ENCODE results near the gene SHISA7. TPM values are rescaled to one million over a fixed set of nuclear protein-coding genes. Genes with fewer than 3 reads are reported as not detected.

The SHISA7 gene
- polyA plus RNA-seq, result not detected

DNA sequence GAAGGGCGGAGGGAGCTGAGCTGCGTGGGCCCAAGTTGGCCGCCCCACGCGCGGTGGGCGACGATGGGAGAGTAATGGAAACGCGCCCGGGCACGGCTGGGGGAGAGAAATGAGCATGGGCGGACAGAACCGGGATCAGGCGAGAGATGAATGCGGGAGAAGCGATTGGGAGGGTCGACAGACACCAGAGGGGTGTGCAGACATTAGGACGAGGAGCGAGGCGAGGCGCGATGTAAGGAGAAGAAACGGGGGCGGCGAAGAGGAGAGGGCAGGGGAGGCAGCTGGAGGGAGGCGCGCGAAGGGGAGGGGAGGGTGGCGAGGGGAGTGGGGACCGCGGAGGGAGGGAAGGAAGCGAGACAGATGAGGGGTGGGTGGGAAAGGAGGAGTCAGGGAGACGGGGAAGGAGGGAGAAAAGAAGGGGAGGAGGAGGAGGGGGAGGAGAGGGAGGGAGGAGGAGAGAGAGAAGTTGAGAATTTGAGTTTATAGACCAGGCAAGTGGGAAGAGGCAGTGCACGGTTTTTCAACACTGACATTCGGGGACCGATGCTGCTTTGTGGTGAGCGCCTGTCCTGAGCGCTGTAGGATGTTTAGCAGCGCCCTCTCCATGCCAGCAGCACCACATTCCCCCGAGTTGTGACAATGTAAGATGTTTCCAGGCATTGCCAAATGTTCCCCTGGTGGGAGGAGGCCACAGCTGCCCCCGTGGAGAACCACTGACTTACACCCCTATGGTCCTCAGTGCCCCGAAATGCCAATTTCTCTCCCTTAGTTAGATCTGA, at the start of gene SHISA7:
SHISA7 (minus strand) TSS at position 256 of the 779 bp plus-strand sequence. CDS start 437 bp downstream, outside the sequence.
- peak within 1 kb of the TSS; percentile 39 to 87 (median 45) for H3K27ac Mint-ChIP-seq
- H3K36me3 Mint-ChIP-seq, result no peaks in the 10 kb centered on the region
- H3K4me1 Mint-ChIP-seq, result peaks cover 6 to 14% (median 10%) of the 10 kb centered on the region in 3 donors
- peaks cover 0 to 11% (median 0%) of the 10 kb centered on the region in 3 donors for H3K9me3 Mint-ChIP-seq
- peaks cover 55% of the 10 kb centered on the region for H3K27me3 Mint-ChIP-seq
- peak within 1 kb of the TSS in 2 of 4 donors; percentile 66 to 76 for H3K4me3 Mint-ChIP-seq

DNA sequence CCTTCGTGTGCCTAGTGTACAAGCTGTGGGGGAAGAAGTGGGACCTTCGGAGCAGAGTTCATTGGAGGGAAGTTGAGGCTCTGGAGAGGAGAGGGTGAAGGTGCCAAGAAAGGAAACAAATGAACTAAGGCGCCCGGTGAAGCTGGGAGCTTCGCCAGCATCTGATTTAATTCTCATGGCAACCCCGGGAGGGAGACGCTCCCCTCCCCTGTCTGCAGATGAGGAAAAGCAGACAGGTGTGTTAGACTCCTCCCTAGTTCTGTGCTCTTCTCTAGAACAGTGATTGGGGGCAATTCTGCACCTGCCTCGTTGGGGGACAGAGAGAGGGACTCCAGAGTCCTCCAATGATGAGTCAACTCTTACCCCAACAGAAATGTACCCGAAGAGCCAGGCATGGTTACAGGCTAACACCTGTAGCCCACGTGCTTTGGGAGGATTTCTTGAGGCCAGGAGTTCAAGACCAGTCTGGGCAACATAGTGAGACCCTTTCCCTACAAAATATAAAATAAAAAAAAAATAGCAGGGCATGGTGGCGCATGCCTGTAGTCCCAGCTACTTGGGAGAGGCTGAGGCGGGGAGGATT, 49.4 kb upstream of the SHISA7 start:
- H3K4me3 Mint-ChIP-seq, result no peak overlapping the region
- H3K4me1 Mint-ChIP-seq, result peaks cover 0 to 2% (median 0%) of the 10 kb centered on the region in 3 donors
- peaks cover 12% of the 10 kb centered on the region for H3K27me3 Mint-ChIP-seq
- no peak overlapping the region for H3K27ac Mint-ChIP-seq
- H3K36me3 Mint-ChIP-seq, result no peaks in the 10 kb centered on the region
- no peaks in the 10 kb centered on the region for H3K9me3 Mint-ChIP-seq

DNA sequence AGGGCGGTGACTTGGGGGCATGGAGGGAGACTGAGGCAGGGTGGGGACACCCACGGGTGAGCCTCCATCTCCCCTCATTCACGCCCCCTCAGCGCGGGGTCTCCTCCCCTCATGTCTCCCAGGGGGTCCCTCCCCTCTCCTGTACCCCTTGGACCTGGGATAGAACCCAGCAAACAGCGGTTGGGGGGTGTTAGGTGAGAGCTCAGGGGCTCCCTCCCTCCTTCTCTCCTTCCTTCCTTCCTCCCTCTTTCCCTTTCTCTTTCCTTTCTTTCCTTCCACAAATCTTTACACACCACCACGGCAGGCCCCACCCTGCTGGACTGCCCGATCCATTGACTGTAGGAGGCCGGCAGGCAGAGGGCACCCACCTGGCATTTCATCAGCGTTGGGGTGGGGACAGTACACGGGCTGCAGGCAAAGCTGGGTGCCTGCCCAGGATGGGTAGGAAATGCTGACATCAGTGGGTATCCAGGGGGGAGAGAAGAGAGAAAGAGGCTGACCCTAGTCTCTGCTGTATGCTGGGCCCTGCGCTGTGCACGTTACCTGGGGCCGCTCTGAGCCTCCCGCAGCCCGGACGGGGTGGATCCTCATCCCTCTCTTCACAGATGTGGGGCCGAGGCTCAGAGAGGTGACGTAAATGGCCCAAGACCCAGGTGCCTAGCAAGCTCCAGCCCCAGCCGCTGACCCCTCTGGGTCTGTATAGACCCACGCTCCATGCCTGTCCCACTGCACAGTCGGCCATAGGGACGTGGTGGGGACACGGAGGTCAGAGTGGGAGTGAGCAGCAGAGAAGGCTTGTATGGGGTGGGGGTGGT, 48.7 kb upstream of the SHISA7 start:
- Mint-ChIP-seq H3K36me3 (no peaks in the 10 kb centered on the region), H3K27ac (no peak overlapping the region), H3K9me3 (no peaks in the 10 kb centered on the region), H3K27me3 (peaks cover 12% of the 10 kb centered on the region), H3K4me1 (peaks cover 0 to 4% (median 0%) of the 10 kb centered on the region in 3 donors), H3K4me3 (no peak overlapping the region)

DNA sequence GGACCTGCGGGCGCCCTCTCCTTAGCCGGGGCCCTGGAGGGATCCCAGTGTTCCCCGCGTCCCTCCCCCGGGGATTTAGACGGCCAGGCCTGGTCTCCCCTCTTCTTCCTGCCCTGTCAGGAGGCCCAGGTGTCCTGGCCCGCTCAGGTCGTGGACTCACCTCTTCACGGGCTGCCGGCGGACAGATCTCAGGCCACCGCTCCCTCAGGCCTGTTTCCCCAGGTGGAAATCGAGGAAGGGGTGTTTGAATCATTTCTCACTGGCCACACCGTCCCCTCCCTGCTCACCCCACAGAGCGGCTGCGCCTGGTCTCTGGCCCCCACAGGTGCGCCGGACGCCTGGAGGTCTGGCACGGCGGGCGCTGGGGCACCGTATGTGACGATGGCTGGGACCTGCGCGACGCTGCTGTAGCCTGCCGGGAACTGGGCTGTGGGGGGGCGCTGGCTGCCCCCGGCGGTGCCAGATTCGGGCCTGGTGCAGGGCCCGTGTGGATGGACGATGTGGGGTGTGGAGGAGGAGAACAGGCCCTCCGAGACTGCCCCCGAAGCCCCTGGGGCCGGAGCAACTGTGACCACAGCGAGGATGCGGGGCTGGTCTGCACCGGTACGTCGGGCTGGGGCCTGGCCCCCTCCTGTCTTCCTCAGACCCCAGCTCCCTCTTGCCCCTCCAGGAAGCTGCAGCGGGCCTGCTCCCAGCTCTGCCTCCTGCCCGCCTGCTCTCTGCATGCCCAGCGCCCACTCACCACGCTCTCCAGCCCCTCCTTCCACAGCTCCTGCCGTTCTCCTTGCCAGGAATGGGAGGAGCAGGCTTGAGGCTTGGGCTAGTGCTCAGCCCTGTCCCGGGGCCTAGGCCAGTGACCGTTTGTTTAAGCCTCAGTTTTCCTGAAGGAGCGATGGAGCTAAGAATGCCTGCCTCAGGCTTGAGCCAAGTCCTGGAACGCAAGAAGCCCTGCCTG, 47.7 kb upstream of the SHISA7 start:
- Mint-ChIP-seq H3K36me3 (no peaks in the 10 kb centered on the region), H3K4me1 (peaks cover 0 to 6% (median 1%) of the 10 kb centered on the region in 3 donors), H3K27me3 (peaks cover 12% of the 10 kb centered on the region), H3K9me3 (no peaks in the 10 kb centered on the region), H3K4me3 (no peak overlapping the region), H3K27ac (no peak overlapping the region)

DNA sequence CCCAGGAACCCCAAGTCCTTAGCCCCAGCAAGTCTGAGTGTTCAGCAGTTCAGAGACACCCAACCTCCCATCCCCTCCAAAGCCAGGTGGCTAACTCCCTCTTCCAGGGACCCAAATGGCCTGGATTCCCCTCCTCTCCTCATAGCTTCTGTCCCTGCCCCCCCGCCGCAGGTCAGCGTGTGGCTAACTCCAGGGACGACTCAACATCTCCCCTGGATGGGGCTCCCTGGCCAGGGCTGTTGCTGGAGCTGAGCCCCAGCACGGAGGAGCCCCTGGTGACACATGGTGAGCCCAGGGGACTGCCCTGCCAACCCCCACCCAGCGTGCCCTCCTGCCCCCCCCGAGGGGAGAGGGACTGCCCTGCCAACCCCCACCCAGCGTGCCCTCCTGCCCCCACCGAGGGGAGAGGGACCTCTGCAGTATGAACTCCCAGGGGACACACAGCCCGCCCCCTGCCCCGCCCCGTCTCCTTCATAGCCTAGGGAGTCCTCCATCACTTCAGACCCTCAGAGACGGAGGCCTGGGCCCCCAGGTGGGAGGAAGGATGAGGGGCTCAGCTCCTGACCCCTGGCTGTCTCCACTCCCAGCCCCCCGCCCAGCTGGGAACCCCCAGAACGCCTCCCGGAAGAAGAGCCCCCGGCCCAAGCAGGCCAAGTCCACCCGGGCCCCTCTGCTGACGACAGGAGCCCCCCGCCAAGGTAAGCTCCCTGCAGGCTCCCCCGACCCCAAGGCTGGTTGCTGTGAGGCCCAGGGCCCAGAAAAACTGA, 46.8 kb upstream of the SHISA7 start:
- peaks cover 0 to 6% (median 1%) of the 10 kb centered on the region in 3 donors for H3K4me1 Mint-ChIP-seq
- H3K9me3 Mint-ChIP-seq, result no peaks in the 10 kb centered on the region
- H3K27me3 Mint-ChIP-seq, result peaks cover 11% of the 10 kb centered on the region
- no peaks in the 10 kb centered on the region for H3K36me3 Mint-ChIP-seq
- H3K4me3 Mint-ChIP-seq, result no peak overlapping the region
- H3K27ac Mint-ChIP-seq, result no peak overlapping the region

DNA sequence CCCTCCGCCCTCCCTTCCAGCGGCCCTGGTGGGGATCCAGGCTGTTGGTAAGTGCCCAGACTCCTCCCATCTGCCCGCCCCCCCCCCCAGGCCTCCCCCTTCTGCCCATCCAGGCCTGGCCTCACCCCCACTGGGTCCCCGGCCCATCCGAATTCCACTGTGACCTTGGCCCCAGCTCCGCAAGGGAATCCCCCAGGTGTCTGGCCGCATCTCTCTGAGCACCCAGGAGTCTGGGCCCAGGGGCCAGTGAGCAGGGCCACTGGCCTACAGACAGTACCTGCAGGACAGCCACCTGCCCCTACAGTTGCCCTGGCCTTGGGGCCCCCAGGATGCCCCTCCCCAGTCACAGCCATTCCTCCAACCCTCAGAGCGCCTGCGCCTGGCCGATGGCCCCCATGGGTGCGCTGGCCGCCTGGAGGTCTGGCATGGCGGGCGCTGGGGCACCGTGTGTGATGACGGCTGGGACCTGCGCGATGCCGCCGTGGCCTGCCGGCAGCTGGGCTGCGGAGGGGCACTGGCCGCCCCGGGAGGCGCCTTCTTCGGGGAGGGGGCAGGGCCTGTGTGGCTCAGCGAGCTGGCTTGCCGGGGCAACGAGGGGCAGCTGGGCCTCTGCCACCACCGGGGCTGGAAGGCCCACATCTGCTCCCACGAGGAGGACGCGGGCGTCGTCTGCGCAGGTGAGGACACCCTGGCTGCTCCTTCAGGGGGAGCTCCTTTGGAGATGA, 46.0 kb upstream of the SHISA7 start:
- Mint-ChIP-seq H3K27ac (no peak overlapping the region), H3K4me1 (peaks cover 0 to 6% (median 1%) of the 10 kb centered on the region in 3 donors), H3K4me3 (no peak overlapping the region), H3K36me3 (no peaks in the 10 kb centered on the region), H3K27me3 (peaks cover 9% of the 10 kb centered on the region), H3K9me3 (no peaks in the 10 kb centered on the region)

DNA sequence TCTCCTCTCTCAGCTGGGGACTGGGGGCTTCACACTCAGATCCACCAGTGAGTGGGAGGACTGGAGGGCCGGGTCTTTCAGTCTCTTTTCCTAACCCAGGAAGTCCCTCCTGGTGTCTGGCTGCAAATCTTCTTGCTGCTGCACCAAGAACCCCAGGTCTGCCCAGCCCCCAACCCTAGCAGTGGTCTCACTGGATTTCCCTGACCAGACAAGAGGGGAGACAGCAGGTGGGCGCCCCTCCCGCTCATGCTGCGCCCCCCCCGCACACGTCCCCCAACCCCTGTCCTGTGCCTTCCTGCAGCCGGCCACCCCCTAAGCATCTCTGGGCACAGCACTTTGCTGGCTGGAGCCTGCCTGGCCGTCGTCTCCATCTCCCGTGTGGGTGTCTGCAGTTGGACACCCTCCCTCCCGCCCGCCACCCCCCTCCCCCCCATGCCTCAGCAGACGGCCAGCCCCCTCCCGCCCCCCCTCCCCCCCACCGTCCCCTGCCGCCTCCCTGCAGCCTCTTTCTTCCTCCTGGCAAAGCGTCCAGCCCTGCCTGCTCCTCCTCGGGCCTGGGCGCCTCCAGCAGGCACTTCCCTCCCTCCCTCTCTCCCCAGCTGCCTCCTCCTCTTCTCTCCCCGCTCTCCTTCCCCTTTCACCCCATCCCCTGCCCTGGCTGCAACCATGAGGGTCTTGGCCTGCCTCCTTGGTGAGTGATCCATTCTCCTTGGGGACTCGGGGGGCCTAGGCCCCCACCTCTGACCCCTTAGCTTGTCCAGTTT, 45.0 kb upstream of the SHISA7 start, which contains the start of gene SSC5D:
SSC5D (plus strand) TSS at position 513 of the 764 bp plus-strand sequence; CDS start at position 667, 154 bp downstream.
- no peaks in the 10 kb centered on the region for H3K36me3 Mint-ChIP-seq
- peaks cover 7% of the 10 kb centered on the region for H3K27me3 Mint-ChIP-seq
- peak within 1 kb of the TSS in 2 of 3 donors; percentile 59 to 67 for H3K27ac Mint-ChIP-seq
- peak within 1 kb of the TSS in 3 of 4 donors; percentile 13 to 65 (median 40) for H3K4me3 Mint-ChIP-seq
- peaks cover 0 to 6% (median 1%) of the 10 kb centered on the region in 3 donors for H3K4me1 Mint-ChIP-seq
- no peaks in the 10 kb centered on the region for H3K9me3 Mint-ChIP-seq

DNA sequence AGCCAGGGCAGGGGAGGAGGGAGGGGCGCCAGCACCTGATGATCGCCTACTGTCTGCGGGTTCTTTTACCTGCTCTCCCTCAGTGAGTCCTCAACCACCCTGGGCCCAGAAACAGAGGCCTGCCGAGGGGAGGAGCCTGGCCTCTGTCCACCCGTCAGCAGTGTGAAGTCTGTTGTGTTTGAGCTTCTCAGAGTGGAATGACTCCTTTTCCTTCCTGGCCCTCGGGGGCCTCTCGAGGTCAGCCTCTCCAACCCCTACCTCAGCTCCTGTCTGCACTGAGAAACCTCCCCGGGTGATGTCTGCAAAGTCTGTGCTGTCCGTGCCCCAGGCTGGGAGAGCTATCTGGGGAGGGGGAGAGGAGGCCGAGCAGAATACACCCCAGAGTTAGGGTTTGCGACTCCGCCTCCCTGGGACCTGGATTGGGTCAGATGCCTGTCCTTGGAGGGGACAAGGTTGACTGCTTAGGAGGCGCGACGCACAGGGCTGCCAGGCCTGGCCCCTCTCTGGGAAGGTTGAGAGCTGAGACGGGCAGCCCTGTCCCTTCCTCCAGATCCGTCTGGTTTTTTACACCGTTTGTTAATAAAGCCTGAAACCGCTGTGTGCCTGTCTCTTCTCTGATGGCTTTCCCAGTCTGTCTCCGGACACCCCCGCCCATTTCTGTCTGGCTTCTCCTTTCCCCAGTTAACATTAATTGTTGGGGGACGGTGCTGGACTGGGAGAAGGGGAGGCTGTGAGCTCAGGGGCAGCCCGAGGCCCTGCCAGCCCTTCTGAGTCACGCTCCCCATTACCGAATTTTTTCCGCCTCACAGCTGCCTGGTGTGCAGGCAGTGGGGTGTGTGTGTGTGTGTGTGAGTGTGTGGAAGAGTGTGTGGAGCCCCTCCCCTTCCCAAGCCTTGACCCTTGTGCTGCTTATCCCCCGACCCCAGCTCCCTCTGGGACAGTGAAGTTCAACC, 44.1 kb upstream of the SHISA7 start:
- H3K27ac Mint-ChIP-seq, result peak overlapping the region in 2 of 3 donors; percentile 59 to 67
- no peaks in the 10 kb centered on the region for H3K36me3 Mint-ChIP-seq
- peak overlapping the region in 3 of 4 donors; percentile 13 to 47 (median 40) for H3K4me3 Mint-ChIP-seq
- no peaks in the 10 kb centered on the region for H3K9me3 Mint-ChIP-seq
- H3K27me3 Mint-ChIP-seq, result peaks cover 4% of the 10 kb centered on the region
- peaks cover 0 to 6% (median 1%) of the 10 kb centered on the region in 3 donors for H3K4me1 Mint-ChIP-seq

DNA sequence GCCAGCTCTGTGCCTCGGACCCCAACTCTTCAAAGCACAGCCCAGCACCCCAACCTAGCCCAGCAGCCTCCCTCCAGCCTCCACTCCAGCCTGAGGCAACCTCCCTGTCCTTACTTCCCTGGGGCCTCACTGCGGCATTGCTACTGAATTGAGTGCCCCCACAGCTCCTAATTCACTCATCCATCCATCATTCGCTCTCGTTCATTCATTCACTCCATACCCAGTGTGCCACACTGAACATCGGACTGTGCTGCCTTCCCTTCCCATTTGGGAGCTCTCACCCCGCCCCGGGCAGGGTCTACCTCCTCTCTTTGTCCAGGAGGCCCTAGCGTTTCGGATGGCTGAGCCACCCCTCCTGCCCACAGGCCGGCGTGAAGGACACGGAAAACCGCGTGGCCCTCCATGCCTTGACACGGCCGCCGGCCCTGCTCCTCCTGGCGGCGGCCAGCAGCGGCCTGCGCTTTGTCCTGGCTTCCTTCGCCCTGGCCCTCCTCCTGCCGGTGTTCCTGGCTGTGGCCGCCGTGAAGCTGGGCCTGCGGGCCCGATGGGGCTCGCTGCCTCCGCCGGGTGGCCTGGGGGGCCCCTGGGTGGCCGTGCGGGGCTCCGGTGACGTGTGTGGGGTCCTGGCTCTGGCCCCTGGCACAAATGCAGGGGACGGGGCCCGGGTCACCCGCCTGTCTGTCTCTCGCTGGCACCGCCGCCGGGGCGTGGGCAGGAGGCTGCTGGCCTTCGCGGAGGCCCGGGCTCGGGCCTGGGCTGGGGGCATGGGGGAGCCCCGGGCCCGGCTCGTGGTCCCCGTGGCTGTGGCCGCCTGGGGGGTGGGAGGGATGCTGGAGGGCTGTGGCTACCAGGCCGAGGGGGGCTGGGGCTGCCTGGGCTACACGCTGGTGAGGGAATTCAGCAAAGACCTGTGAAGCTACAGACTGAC, 43.2 kb upstream of the SHISA7 start:
- H3K27me3 Mint-ChIP-seq, result no peaks in the 10 kb centered on the region
- H3K36me3 Mint-ChIP-seq, result peaks cover 2% of the 10 kb centered on the region
- peaks cover 0 to 6% (median 1%) of the 10 kb centered on the region in 3 donors for H3K4me1 Mint-ChIP-seq
- peak overlapping the region; percentile 65 to 94 (median 88) for H3K27ac Mint-ChIP-seq
- H3K4me3 Mint-ChIP-seq, result peak overlapping the region; percentile 57 to 85 (median 73)
- no peaks in the 10 kb centered on the region for H3K9me3 Mint-ChIP-seq

DNA sequence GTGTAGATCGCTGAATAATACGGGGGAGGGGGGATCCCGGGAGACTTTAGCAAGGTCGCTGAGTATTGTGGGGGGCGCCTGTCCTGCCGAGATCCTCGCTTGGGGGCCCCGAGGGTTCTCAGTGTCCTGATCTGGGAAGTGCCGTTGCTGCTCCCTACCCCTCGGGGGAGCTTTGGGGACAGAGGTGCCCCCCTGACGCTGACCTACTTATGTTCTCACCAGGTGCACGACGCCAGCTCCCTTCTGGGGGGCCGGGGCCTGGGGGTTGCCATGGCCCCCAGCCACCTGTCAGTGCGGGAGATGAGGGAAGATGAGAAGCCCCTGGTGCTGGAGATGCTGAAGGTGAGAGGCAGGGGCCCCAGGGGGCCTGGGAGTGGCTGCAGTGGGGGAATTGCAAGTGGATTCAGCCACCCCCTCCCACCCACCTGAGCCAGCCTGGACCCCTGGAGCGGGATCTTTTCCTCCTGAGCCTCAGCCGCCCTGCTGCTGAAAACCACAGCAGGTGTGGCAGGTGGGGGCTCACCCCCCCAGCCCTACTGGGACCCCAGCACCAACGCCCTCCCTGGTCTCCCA, 42.4 kb upstream of the SHISA7 start:
- Mint-ChIP-seq H3K27me3 (no peaks in the 10 kb centered on the region), H3K9me3 (no peaks in the 10 kb centered on the region), H3K4me3 (peak overlapping the region; percentile 67 to 85 (median 78)), H3K27ac (peak overlapping the region; percentile 65 to 94 (median 88)), H3K36me3 (peaks cover 2% of the 10 kb centered on the region), H3K4me1 (peaks cover 0 to 6% (median 1%) of the 10 kb centered on the region in 3 donors)
